ENCODE results near the gene COPB1.

The COPB1 gene

DNA sequence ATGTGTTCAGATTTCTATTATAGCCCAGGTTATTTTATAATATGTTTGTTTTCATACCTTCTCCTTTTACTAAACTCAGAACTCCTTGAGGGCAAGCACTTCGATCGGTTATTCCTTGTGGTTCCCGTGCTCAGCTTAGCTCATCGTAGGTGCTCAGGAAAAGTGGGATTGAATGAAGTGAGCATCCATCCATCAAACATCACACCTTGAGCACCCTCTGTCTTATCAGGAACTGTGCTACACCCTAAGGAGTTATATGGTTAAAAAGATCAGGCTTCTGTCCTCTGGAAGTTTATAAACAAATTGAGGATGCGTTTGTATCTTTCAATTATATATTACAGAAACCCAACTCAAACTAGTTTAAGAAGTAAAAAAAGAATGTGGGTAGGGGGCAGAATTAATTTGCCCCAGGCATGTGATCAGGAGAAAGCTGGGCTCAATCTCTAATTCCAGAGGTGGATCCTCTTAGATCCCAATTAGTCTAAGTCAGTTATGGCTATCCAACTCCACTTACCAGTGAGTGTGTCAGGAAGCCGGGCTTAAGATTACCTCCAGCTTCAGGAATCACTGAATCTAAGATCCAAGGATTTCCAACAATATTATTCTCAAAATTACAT lies 80.7 kb downstream of the COPB1 start:
- DNase-seq (ENCODE audit: low spot score) = peak; percentile 30
- TF ChIP-seq, protein P1, sequence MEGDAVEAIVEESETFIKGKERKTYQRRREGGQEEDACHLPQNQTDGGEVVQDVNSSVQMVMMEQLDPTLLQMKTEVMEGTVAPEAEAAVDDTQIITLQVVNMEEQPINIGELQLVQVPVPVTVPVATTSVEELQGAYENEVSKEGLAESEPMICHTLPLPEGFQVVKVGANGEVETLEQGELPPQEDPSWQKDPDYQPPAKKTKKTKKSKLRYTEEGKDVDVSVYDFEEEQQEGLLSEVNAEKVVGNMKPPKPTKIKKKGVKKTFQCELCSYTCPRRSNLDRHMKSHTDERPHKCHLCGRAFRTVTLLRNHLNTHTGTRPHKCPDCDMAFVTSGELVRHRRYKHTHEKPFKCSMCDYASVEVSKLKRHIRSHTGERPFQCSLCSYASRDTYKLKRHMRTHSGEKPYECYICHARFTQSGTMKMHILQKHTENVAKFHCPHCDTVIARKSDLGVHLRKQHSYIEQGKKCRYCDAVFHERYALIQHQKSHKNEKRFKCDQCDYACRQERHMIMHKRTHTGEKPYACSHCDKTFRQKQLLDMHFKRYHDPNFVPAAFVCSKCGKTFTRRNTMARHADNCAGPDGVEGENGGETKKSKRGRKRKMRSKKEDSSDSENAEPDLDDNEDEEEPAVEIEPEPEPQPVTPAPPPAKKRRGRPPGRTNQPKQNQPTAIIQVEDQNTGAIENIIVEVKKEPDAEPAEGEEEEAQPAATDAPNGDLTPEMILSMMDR (IDR thresholded peaks at IDR 0.05; ENCODE audit: extremely low read depth, missing control alignments) = peak; percentile 27

DNA sequence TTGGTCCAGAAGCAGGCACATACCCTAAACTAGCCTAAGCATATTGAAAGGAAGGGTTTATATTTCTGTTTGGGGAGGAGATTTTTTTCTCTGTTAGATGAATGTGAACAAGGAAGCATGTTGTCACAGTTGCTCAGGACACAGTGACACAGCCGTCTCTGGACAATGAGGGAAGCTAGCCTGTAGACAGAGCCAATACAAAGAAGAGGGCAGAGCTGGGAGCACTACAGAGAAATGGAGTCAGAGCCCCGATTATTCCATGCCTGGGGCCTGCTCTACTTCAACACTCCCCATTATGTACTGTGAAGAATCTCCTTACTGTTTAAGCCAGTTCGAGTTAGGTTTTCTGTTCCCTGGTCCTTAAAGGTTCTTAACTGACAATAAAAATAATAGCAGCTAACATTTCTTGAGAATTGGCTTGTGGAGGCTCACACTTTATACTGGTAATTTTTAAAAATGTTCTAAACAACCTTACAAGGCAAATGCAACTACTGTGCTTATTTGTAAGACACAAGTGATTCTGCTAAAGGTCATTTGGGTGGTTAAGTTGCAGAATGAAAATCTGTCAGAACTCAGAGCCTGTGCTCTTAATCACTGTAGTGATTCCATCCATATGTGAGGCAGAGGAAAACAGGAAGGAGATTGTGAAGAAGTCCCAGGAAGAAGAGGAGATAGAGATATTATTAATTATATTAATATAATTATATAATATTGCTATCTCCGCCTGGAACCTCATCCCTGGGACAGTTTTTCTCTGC lies 81.8 kb downstream of the COPB1 start:
- TF ChIP-seq, protein P1 (IDR thresholded peaks at IDR 0.05; ENCODE audit: extremely low read depth, missing control alignments) = no peak
- DNase-seq (ENCODE audit: low spot score) = no peak

DNA sequence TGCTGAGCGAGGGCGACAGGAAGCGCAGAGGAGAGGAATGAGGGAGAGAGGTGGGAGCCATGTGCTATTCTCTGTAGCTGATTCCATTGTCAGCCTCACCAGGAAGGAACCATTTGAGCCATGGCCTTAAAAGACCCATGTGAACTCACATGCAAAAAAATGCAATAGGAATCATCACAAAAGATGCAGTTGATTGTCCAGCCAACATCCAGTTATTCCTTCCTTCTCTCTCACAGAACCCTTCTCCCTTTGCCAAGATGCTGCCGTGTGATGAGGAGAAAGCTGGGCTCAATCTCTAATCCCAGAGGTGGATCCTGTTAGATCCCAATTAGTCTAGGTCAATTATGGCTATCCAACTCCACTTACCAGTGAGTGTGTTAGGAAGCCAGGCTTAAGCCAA lies 82.4 kb downstream of the COPB1 start:
- TF ChIP-seq, protein P1 (IDR thresholded peaks at IDR 0.05; ENCODE audit: extremely low read depth, missing control alignments) = no peak
- no peak for DNase-seq (ENCODE audit: low spot score)

DNA sequence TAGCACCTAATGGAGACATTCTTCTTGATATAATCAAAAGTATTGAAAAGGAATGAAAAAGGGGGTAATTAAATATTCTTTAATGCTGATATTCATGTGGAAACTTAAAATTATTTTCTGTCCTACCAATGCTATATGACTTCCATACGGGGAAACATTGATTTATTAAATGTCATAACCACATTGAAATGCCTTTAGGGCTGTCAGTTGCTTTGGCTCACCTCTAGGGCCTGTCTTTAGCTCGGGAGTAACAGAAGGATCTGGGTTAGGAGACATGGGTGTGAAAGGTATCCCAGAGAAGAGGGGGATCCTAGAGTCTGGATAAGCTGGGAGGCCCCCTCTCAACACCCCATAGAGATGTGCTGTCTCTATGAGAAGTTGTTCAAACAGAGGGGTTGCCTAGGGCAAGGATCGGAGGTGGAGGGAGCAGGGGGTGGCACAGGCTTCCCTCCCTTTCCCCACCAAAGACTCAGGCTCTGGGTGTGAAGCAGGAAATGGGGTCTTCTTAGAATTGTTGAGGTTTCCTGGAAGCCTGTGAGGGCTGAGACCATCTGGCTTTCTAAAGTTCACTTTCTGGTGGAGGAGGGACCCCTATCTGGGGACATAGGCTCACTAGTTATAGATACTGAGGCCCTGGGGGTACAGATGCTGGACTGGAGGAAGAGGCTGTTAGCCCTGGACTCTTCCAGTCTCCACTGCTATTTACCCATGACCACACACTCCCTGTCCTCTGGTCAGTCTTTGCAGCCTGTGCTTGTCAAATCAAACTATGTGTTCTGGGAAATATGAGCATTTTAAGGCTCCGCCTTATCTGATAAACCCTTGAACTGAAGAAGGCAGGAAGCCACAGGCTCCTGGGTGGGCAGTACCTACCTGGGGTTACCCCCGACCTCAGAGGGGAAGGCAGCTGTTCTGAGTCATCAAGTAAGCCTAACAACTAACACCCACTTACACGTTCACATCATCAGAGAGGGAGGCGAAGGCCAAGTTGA lies 84.8 kb downstream of the COPB1 start:
- DNase-seq (ENCODE audit: low spot score) = peak; percentile 36

DNA sequence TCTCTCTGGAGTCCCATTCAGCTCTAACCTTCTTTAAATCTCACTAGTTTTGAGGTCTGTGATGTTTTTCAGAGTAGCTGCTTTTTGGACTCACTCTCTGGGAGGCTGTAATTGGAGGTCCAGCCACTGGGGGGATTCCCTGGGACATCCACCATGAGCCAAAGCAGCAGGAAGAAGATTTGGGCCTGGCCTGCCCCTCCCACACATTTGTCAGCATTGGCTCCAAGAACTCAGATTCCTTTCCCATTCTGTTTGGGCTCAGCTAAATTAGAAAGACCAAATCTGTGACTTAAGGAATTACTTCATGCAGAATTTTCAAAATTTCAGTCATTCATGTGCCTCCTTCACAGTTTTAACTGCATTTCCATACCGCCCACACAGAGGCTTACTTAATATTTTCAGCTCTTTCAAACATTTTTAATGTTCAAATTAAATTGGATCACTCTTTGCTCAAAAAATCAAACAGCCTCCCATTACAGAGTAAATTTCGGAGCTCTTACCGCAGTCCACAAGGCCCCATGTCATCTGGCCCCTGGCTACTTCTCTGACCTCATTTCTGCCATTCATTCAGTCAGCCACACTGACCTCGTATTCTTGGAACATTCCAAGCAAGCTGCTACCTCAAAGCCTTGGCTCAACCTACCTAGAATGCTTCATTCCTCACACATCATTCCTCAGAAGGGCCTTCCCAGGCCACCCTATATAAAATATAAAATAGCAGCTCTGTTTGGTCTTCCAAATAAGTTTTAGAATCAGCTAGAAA lies 86.1 kb downstream of the COPB1 start:
- TF ChIP-seq, protein P1 (IDR thresholded peaks at IDR 0.05; ENCODE audit: extremely low read depth, missing control alignments) = no peak
- no peak for DNase-seq (ENCODE audit: low spot score)

More for the DNA sequence above, 84.8 kb downstream of the COPB1 start:
- TF ChIP-seq, protein P1 (IDR thresholded peaks at IDR 0.05; ENCODE audit: extremely low read depth, missing control alignments) = no peak

DNA sequence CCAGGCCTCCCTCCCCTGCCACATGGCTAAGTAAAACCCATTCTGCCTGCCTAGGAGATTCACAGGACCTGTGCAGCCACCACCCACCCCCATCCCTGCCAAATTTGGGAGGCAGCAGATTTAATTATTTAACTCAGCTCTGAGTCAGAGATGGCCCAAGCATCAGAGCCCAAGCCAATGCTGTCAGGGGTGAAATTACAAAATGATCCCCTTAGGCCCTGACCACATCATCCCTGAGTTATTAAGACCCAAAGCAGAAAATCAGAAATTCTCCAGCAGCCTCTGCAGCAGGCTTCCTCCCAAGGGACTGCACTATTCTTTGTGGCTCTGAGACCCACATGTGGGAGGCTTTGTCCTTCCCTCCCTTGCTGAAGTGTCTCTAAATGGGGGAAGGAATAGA lies 87.8 kb downstream of the COPB1 start:
- TF ChIP-seq, protein P1 (IDR thresholded peaks at IDR 0.05; ENCODE audit: extremely low read depth, missing control alignments) = no peak
- DNase-seq (ENCODE audit: low spot score) = no peak
